Stimulated activated CD8-positive, alpha-beta memory T cell treated with anti-CD3 and anti-CD28 coated beads, Interleukin-7, amount 100 ng/mL, for 24 hours (primary cell): Measurements from ENCODE around the gene AFMID.

Source experiments
- DNase-seq: peaks from one replicate; pipeline ENCODE4 v3.0.0-alpha.2; 2020; ENCODE audit warnings: low read depth

The AFMID gene

GRCh38 chr17:78255029-78255656 lies 68.0 kb downstream of the AFMID start:
- DNase-seq: no peak

GRCh38 chr17:78255953-78256706 lies 69.0 kb downstream of the AFMID start:
- DNase-seq: no peak

GRCh38 chr17:78256707-78257591 lies 69.8 kb downstream of the AFMID start:
- no peak for DNase-seq
